GM21381 (cell line): ENCODE measurements around the gene XRCC1.
A peak's percentile ranks its signal among the peaks of the same experiment; 100 is the strongest.
"Not testable (repeated sequence)": the region's sequence is repeated elsewhere in the genome, so short reads cannot be mapped to it uniquely, and the experiment has no call there.

ENCODE experiments used
- ATAC-seq: cut with Tn5 transposase; IDR thresholded peaks from one replicate; pipeline ENCODE4 v1.9.1; 2021; ENCODE audit warnings: mild to moderate bottlenecking, moderate library complexity; ENCODE audit not compliant: unreplicated experiment

Gene XRCC1

DNA sequence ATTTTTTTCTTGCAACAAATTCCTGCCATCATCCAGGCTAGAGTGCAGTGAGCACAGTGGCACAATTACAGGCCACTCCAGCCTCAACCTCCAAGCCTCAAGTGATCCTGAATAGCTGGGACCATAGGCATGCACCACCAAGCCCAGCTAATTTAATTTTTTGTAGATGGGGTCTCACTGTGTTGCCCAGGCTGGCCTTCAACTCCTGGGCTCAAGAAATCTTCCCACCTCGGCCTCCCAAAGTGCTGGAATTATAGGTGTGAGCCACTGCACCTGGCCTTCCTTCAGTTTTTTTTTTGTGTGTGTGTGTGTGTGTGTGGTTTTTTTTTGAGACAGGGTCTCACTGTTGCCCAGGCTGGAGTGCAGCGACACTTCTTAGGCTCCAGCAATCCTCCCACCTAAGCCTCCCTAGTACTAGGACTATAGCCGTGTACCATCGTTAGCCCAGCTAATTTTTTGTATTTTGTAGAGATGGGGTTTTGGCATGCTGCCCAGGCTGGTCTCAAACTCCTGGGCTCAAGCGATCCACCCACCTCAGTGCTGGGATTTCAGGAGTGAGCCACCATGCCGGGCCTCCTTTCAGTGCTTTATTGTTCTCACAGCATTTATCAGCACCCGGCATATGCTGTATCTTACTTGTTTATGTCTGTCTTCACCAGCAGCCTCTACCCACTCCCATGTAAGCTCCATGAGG is 30.7 kb upstream of the XRCC1 start:
- ATAC-seq = no peak

DNA sequence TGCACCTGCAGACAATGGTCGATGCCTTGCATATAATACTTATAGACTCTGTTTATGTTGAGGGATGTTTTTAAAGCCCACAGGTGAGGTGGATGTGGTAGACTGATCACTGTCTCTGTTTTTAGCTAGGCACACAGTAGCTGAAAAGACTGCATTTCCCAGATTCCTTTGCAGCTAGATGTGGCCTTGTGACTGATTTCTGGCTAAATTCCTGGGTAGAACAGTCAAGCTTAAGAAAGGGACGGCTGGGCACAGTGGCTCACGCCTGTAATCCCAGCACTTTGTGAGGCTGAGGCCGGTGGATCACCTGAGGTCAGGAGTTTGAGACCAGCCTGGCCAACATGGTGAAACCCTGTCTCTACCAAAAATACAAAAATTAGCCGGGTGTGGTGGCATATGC is 25.0 kb upstream of the XRCC1 start:
- not testable (repeated sequence) for ATAC-seq

GRCh38 chr19:43599635-43600295 is 24.4 kb upstream of the XRCC1 start:
- ATAC-seq = no peak

GRCh38 chr19:43598445-43599240 is 23.3 kb upstream of the XRCC1 start:
- ATAC-seq = no peak

DNA sequence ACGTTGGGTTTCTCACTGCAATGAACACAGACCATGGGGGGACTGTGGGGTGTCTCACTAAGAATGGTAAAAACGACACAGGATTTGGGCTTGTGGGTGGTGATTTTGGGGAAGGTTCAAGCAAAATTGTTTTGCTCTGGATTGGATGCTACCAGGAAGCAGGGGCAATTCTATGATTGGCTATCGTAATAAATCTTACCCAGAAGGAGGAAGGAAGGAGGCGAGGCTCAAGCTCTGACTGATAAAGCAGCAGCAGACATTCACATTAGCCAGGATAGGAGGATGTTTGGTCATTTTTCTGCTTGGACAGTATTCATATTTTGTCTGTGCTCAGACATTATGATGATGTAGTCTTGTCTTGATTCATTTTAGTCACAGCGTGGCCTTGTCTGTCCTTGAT is 22.5 kb upstream of the XRCC1 start:
- no peak for ATAC-seq

- ATAC-seq = no peak
These were observed 21.6 kb upstream of the XRCC1 start for GRCh38 chr19:43596842-43597461.

GRCh38 chr19:43595999-43596841 is 20.9 kb upstream of the XRCC1 start, which contains the start of the genes IRGQ and ZNF576:
Gene IRGQ, minus strand, starts transcription at chr19:43596134. Its CDS starts 796 bp downstream, at chr19:43595338.
Gene ZNF576, plus strand, starts transcription at chr19:43596595. Its CDS starts 514 bp downstream, at chr19:43597109.
- peak; percentile 78 for ATAC-seq

- no peak for ATAC-seq
These were observed 20.3 kb upstream of the XRCC1 start for GRCh38 chr19:43595605-43595998.

GRCh38 chr19:43594710-43595604 is 19.6 kb upstream of the XRCC1 start:
- ATAC-seq = no peak

GRCh38 chr19:43594081-43594697 is 18.9 kb upstream of the XRCC1 start:
- no peak for ATAC-seq

- ATAC-seq = no peak
These were observed 17.5 kb upstream of the XRCC1 start for GRCh38 chr19:43592800-43593350.

GRCh38 chr19:43591904-43592772 is 16.8 kb upstream of the XRCC1 start:
- no peak for ATAC-seq

- no peak for ATAC-seq
These were observed 14.4 kb upstream of the XRCC1 start for GRCh38 chr19:43589678-43590077.

DNA sequence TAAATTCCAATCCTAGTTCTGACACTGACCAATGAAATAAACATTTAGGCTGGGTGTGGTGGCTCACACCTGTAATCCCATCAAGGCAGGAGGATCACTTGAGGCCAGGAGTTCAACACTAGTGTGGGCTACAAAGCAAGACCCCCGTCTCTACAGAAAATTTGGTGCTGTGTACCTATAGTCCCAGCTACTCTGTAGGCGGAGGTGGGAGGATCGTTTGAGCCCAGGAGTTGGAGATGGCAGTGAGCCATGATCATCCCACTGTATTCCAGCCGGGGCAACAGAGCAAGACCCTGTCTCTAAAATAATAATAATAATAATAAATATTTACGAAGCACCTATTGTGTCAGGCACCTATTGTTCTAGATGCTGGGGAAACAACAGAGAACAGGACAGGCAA is 13.9 kb upstream of the XRCC1 start:
- no peak for ATAC-seq

- not testable (repeated sequence) for ATAC-seq
These were observed 11.7 kb upstream of the XRCC1 start for GRCh38 chr19:43587029-43587428.

GRCh38 chr19:43586346-43586745 is 11.0 kb upstream of the XRCC1 start:
- no peak for ATAC-seq

- ATAC-seq = no peak
These were observed 9.2 kb upstream of the XRCC1 start for GRCh38 chr19:43584484-43584883.

- no peak for ATAC-seq
These were observed 7.2 kb upstream of the XRCC1 start for GRCh38 chr19:43582495-43582894.
